GM13976 (cell line): ENCODE measurements around the gene ATP6V1F.

Source experiments
- DNase-seq: peaks from one replicate; pipeline ENCODE4 v3.0.0; 2012; ENCODE audit warnings: low spot score
- in situ Hi-C: fragments of 300-500 bp; cut with MboI; formaldehyde crosslinking; loops from one replicate; pipeline ENCODE4 v1.12.0; 2022; ENCODE audit warnings: low sequenced_read_pairs, mixed read lengths, inconsistent platforms; ENCODE audit not compliant: unreplicated experiment
- TF ChIP-seq, protein P1 (sequence below): IDR thresholded peaks from 2 replicates; pipeline ENCODE4 v1.5.1; 2012; ENCODE audit warnings: borderline replicate concordance, mild to moderate bottlenecking; ENCODE audit not compliant: insufficient read depth; ENCODE audit errors: extremely low read depth, missing control alignments, control extremely low read depth

Gene ATP6V1F

DNA sequence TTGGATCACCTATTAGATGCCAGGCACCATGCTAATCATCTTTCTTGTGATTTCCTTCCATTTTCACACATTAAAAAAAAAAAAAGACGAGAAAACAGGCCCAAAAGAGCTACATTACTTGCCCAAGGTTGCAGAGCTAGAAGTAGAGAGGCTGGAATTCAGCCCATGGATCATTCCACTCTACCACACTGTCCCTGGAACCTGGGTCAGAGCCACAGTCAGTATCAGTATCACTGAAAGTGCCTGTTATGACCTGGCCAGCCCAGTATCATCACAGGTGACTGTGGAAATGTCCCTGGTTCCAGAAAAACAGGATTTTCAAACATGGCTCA lies 35.8 kb upstream of the ATP6V1F start:
- in situ Hi-C loops = no loop called here
- DNase-seq = no peak
- TF ChIP-seq, protein P1, sequence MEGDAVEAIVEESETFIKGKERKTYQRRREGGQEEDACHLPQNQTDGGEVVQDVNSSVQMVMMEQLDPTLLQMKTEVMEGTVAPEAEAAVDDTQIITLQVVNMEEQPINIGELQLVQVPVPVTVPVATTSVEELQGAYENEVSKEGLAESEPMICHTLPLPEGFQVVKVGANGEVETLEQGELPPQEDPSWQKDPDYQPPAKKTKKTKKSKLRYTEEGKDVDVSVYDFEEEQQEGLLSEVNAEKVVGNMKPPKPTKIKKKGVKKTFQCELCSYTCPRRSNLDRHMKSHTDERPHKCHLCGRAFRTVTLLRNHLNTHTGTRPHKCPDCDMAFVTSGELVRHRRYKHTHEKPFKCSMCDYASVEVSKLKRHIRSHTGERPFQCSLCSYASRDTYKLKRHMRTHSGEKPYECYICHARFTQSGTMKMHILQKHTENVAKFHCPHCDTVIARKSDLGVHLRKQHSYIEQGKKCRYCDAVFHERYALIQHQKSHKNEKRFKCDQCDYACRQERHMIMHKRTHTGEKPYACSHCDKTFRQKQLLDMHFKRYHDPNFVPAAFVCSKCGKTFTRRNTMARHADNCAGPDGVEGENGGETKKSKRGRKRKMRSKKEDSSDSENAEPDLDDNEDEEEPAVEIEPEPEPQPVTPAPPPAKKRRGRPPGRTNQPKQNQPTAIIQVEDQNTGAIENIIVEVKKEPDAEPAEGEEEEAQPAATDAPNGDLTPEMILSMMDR = no peak

DNA sequence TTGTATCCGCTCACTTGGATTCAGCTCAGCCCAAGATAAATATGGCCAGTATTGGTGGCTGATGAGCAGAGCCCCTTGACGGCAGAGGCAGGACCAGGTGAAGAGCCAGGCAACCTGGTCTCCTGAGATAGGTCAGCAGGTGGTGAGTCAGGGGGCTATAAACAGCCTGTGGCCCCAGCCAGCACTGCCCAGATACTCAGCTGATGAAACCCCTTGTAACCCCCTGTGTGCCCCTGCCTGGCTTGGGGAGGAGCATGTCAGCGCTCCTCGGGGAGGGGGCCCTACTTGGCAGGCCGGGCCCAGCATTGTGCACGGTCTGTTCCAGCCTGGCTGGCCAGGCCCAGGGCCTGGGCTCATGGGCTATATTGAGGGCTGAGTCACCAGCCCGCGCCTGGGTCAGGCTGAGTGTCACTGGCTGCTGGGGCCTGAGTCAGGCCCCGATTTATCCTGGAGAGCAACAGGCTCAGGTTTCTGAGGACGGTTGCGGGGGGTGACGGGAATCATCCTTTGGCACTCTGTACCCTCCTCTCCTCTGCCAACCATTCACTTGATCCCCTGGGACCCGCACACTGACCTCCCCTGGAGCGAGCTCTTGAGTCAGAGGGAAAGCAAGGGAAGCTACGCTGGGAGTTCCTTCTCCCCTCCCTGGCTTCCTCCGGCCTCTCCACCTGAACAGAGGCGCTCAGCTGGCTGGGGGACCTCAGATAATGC lies 35.3 kb upstream of the ATP6V1F start:
- DNase-seq = no peak
- TF ChIP-seq, protein P1 = no peak
- in situ Hi-C loops = no loop called here

DNA sequence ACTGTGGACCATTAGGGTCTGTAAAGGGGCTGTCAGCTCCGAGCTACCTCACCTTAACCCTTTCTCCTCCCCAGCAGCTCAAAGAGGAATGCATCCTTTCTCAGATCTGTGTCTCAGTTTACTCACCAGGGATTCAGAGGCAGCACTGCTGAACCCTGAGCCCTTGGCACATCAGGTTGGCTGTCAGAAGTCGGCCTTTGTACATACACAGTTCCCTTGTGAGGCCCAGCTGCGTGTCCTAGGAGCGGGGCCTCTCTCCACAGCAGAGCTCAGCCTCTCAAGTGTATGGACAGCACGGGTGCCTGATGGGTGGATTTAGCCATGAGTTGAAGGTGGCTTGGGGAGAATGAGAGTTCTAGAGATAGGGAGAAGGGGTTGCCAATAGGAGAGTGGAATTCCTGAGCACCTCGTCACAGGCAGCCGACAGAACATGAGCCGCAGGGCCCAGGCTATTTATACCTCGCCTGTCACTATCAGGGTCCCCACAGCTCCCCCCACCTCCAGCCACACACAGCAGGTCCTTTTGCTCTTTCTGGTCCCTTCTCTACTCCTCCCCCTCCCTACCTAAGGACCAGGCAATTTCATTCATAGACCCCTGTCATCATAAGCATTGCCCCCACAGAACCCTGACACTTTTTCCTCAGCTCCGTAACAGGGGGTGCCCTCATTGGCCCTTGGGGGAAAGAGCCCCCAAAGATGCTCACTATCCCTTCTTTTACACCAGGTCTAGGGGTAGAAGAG lies 34.5 kb upstream of the ATP6V1F start:
- TF ChIP-seq, protein P1 = no peak
- peak; percentile 25 for DNase-seq
- in situ Hi-C loops = no loop called here

DNA sequence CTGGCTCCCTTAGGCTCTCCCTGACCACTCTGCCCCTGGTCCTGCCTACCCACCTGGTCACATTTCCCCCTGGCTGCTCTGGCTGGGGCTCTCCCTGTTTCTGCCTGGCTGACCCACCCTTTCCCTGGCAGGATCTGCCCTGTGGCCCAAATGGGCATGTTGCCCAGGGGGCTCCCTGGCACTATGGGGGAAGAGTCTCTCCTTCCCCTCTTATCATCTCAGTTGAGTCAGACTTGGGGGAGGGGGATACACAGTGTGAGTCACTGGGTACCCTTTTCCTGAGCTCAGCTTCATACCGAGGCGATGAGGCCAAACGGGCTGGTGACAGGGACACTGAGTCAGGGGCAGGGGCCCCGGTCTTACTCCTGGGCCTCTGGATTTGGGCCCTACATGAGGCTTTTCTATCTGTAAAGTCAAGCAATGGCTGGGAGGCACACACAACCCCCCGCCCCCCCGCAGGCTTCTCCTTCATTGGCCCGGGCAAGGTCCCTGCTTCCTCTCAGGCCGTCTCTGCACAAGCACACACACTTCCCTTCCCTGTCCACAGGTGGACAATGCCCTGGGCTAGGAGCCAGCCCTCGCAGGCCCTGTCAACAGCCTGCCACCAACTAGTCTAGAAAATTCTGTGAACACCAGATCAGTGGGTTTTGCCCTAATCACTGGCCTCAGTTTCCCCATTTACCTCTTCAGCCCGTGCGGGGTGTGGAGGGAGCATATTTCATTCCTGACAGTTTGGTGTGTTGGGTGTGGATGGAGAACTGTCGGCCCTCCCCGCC lies 33.1 kb upstream of the ATP6V1F start:
- TF ChIP-seq, protein P1 = no peak
- in situ Hi-C loops = no loop called here
- DNase-seq = peak; percentile 34

DNA sequence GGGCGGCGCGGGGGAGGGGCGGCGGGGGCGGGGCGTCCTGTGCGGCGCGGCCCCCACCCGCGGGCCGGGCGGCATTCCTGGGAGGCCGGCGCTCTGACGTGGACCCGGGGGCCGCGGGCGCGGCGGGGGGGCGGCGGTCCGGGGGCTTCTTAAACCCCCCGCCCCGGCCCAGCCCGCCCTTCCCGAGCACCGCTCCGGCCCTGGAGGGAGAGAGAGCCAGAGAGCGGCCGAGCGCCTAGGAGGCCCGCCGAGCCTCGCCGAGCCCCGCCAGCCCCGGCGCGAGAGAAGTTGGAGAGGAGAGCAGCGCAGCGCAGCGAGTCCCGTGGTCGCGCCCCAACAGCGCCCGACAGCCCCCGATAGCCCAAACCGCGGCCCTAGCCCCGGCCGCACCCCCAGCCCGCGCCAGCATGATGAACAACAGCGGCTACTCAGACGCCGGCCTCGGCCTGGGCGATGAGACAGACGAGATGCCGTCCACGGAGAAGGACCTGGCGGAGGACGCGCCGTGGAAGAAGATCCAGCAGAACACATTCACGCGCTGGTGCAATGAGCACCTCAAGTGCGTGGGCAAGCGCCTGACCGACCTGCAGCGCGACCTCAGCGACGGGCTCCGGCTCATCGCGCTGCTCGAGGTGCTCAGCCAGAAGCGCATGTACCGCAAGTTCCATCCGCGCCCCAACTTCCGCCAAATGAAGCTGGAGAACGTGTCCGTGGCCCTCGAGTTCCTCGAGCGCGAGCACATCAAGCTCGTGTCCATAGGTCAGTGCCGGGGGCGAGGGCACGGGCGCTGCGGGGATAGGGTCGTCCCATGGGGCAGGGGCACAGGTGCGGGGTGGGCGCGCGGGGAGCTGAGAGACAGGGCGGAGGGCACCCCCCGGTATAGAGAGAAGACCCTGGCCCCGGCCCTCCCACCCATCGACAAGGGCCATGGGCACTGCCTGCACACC lies 32.2 kb upstream of the ATP6V1F start, which contains the start of gene FLNC:
TSS of gene FLNC (plus strand) at position 176 of the 947 bp plus-strand sequence. CDS start at position 408, 232 bp downstream.
- TF ChIP-seq, protein P1 = no peak
- peak; percentile 58 for DNase-seq
- in situ Hi-C loops = no loop called here
